Caco-2 (cell line): ENCODE results near the gene ZNF609. TPM values are rescaled to one million over a fixed set of nuclear protein-coding genes. Genes with fewer than 3 reads are reported as not detected.

Experiments
- BruUV-seq: library from RNA; stranded (reverse); fragments of 400-500 nt; replicated peaks from 2 replicates; lab custom pipeline; 2021; lab: Mats Ljungman, UMichigan
- CTCF ChIA-PET: fragments of 300-600 bp; sonication (Branson Sonifier 250); formaldehyde crosslinking; loops from one replicate; lab custom pipeline; 2022; ENCODE audit warnings: antibody characterized with exemption; lab: Charles Lee
- POLR2A ChIA-PET: fragments of 300-600 bp; sonication (Branson Sonifier 250); formaldehyde crosslinking; loops from one replicate; lab custom pipeline; 2022; ENCODE audit warnings: antibody characterized with exemption; lab: Charles Lee
- DNase-seq, 2 experiments: peaks; one replicate each; pipeline versions ENCODE4 v3.0.0 to v3.0.0-alpha.2; 2020 to 2022
- H3K27me3 ChIP-seq: replicated peaks from 2 replicates; pipeline ENCODE4 v1.6.0; 2011; ENCODE audit warnings: low read length; ENCODE audit not compliant: control insufficient read depth, insufficient read depth
- H3K36me3 ChIP-seq: 2 replicates; pipeline ENCODE4 v1.5.1; 2011; ENCODE audit warnings: low read length; ENCODE audit not compliant: control insufficient read depth, insufficient read depth
- H3K4me1 ChIP-seq: fragments of 250-450 bp; sonication (Bioruptor Pico); 2 replicates; pipeline ENCODE4 v1.5.1; 2020; ENCODE audit warnings: mild to moderate bottlenecking
- H3K4me3 ChIP-seq: 2 replicates; pipeline ENCODE4 v1.5.1; 2011; ENCODE audit warnings: low read depth, mild to moderate bottlenecking, control low read depth, low read length
- H3K9me3 ChIP-seq: fragments of 250-450 bp; sonication (Bioruptor Pico); 2 replicates; pipeline ENCODE4 v1.5.1; 2020; ENCODE audit warnings: mild to moderate bottlenecking, moderate library complexity
- H3K27ac Mint-ChIP-seq: one replicate; pipeline ENCODE4 v1.8.0; 2022; ENCODE audit warnings: mixed read lengths; ENCODE audit not compliant: unreplicated experiment
- H3K27me3 Mint-ChIP-seq: one replicate; pipeline ENCODE4 v1.8.0; 2022; ENCODE audit warnings: mixed read lengths; ENCODE audit not compliant: insufficient read depth, unreplicated experiment
- H3K36me3 Mint-ChIP-seq: one replicate; pipeline ENCODE4 v1.8.0; 2022; ENCODE audit warnings: mild to moderate bottlenecking, mixed read lengths; ENCODE audit not compliant: insufficient read depth, unreplicated experiment
- H3K4me1 Mint-ChIP-seq: one replicate; pipeline ENCODE4 v1.8.0; 2022; ENCODE audit warnings: low read depth, mixed read lengths; ENCODE audit not compliant: unreplicated experiment
- H3K4me3 Mint-ChIP-seq: one replicate; pipeline ENCODE4 v1.8.0; 2022; ENCODE audit warnings: mild to moderate bottlenecking, moderate library complexity, mixed read lengths; ENCODE audit not compliant: unreplicated experiment
- H3K9me3 Mint-ChIP-seq: one replicate; pipeline ENCODE4 v1.8.0; 2022; ENCODE audit warnings: mixed read lengths; ENCODE audit not compliant: unreplicated experiment
- intact Hi-C: fragments of 100-400 bp; cut with micrococcal nuclease; formaldehyde crosslinking; loops from one replicate; pipeline ENCODE4 v1.10.0; 2022; ENCODE audit not compliant: unreplicated experiment
- total RNA-seq: library from RNA; stranded (reverse); gene quantifications from 2 replicates; pipeline ENCODE4 v1.2.3, GENCODE V29; 2022
- TF ChIP-seq, protein P1 (sequence below), 2 experiments: fragments of 200-600 bp in 1 of 2; IDR thresholded peaks; 1 replicate in 1 of 2; 2 replicates in 1 of 2; pipeline versions ENCODE4 v1.5.1 to v1.8.0; 2011 to 2022; ENCODE audit warnings: antibody characterized with exemption in 1 of 2, control low read depth in 1 of 2, inconsistent platforms in 1 of 2, low read depth in 1 of 2, low read length in 1 of 2, mild to moderate bottlenecking in 1 of 2, moderate library complexity in 1 of 2; ENCODE audit not compliant: insufficient read depth in 1 of 2, severe bottlenecking in 1 of 2, unreplicated experiment in 1 of 2

Gene ZNF609
- total RNA-seq, 1 experiment from 2014 or later: 30.1 TPM

DNA sequence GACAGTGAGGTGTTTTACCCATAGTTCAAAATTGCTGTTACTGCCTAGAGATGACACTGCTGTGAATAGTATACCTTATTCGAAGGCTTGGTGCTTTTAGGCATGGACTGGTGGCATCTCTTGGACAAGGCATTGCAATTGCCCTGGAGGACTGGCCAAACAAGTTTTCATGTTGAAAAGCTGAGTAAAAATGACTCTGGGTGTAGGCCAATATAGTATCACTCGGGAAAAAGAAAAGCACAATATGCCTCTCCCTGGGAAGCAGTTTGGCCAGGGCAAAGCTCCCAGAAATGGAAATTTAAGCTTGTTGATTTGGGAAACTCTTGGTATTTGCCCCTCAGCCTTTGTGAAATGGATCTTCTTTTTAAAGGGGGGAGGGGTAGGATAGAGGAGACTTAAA lies 54.8 kb downstream of the ZNF609 start:
- H3K4me3 ChIP-seq: no peak overlapping the region
- Mint-ChIP-seq H3K27me3 (no peaks in the 10 kb centered on the region), H3K9me3 (no peaks in the 10 kb centered on the region), H3K4me3 (no peak overlapping the region), H3K4me1 (peaks cover 6% of the 10 kb centered on the region), H3K27ac (no peak overlapping the region), H3K36me3 (peaks cover 5% of the 10 kb centered on the region)
- H3K9me3 ChIP-seq: no peaks in the 10 kb centered on the region
- intact Hi-C loops: no loop called here
- H3K27me3 ChIP-seq: no peaks in the 10 kb centered on the region
- no peak for DNase-seq
- H3K4me1 ChIP-seq: peaks cover 6% of the 10 kb centered on the region
- ChIA-PET CTCF (no interaction called here), POLR2A (interaction anchor here (0.7 kb wide), 1 partner anchor 73 kb away, joined by 3 read pairs; no protein-coding TSS in a partner anchor)
- TF ChIP-seq, protein P1, sequence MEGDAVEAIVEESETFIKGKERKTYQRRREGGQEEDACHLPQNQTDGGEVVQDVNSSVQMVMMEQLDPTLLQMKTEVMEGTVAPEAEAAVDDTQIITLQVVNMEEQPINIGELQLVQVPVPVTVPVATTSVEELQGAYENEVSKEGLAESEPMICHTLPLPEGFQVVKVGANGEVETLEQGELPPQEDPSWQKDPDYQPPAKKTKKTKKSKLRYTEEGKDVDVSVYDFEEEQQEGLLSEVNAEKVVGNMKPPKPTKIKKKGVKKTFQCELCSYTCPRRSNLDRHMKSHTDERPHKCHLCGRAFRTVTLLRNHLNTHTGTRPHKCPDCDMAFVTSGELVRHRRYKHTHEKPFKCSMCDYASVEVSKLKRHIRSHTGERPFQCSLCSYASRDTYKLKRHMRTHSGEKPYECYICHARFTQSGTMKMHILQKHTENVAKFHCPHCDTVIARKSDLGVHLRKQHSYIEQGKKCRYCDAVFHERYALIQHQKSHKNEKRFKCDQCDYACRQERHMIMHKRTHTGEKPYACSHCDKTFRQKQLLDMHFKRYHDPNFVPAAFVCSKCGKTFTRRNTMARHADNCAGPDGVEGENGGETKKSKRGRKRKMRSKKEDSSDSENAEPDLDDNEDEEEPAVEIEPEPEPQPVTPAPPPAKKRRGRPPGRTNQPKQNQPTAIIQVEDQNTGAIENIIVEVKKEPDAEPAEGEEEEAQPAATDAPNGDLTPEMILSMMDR (IDR thresholded peaks at IDR 0.05; ENCODE audit: insufficient read depth in 1 of 2, low read depth in 1 of 2, low read length in 1 of 2, severe bottlenecking in 1 of 2, unreplicated experiment in 1 of 2): no peak
- BruUV-seq: no TSS peak
- H3K36me3 ChIP-seq: no peaks in the 10 kb centered on the region

DNA sequence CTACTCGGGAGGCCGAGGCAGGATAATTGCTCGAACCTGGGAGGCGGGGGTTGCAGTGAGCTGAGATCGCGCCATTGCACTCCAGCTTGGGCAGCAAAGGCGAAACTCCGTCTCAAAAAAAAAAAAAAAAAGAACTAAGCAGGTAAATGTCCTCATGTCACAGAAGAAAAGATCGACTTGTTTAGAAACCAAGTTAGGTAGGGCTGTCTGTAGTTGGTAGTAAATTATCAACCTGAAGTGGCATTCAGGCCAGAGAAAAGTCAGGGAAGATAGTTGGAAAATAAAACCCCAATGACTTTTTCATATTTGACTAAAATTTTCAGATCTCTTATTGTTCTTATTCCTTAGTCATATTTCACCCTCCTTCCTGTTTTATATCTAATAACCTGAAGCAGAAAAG lies 55.4 kb downstream of the ZNF609 start:
- no TSS peak for BruUV-seq
- Histone ChIP-seq H3K4me3 (no peak overlapping the region), H3K27me3 (no peaks in the 10 kb centered on the region), H3K4me1 (peaks cover 12% of the 10 kb centered on the region), H3K9me3 (no peaks in the 10 kb centered on the region), H3K36me3 (no peaks in the 10 kb centered on the region)
- Mint-ChIP-seq H3K9me3 (no peaks in the 10 kb centered on the region), H3K36me3 (peaks cover 5% of the 10 kb centered on the region), H3K27me3 (no peaks in the 10 kb centered on the region), H3K27ac (no peak overlapping the region), H3K4me3 (no peak overlapping the region), H3K4me1 (peaks cover 8% of the 10 kb centered on the region)
- no peak for DNase-seq
- ChIA-PET POLR2A (interaction anchor here (0.7 kb wide), 1 partner anchor 73 kb away, joined by 3 read pairs; no protein-coding TSS in a partner anchor), CTCF (no interaction called here)
- intact Hi-C loops: no loop called here
- TF ChIP-seq, protein P1 (IDR thresholded peaks at IDR 0.05; ENCODE audit: insufficient read depth in 1 of 2, low read depth in 1 of 2, low read length in 1 of 2, severe bottlenecking in 1 of 2, unreplicated experiment in 1 of 2): no peak

DNA sequence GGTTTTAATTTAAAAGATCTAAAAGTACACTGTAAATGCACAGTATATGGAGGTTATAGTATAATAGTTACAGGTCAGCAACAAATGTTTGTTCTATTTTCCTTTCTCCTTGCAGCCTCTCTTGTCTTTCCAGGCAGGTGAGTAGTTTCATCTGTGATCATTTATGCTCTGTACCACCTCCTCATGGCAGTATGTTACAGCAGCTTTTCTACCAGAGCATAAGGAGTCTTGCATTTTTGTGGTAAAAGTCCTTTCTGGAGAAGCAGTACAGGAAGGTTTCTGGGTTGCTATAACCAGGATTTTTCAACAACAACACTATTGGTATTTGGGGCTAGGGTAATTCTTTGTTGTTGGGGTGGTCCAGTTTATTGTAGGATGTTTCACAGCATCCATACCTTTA lies 59.5 kb downstream of the ZNF609 start:
- H3K9me3 ChIP-seq: no peaks in the 10 kb centered on the region
- ChIA-PET POLR2A (no interaction called here), CTCF (no interaction called here)
- no peak overlapping the region for H3K27ac Mint-ChIP-seq
- no peak for DNase-seq
- no peaks in the 10 kb centered on the region for H3K27me3 Mint-ChIP-seq
- H3K4me1 ChIP-seq: peaks cover 28% of the 10 kb centered on the region
- intact Hi-C loops: loop anchor here (5.0 kb wide), 1 partner anchor 132 kb away; no protein-coding TSS in a partner anchor
- peaks cover 5% of the 10 kb centered on the region for H3K36me3 Mint-ChIP-seq
- no peak overlapping the region for H3K4me3 Mint-ChIP-seq
- TF ChIP-seq, protein P1 (IDR thresholded peaks at IDR 0.05; ENCODE audit: insufficient read depth in 1 of 2, low read depth in 1 of 2, low read length in 1 of 2, severe bottlenecking in 1 of 2, unreplicated experiment in 1 of 2): no peak
- peaks cover 21% of the 10 kb centered on the region for H3K4me1 Mint-ChIP-seq
- H3K9me3 Mint-ChIP-seq: no peaks in the 10 kb centered on the region
- BruUV-seq: no TSS peak
- H3K36me3 ChIP-seq: no peaks in the 10 kb centered on the region
- H3K27me3 ChIP-seq: no peaks in the 10 kb centered on the region
- no peak overlapping the region for H3K4me3 ChIP-seq
